Thoracic aorta (tissue), 2 donors: ENCODE data around the gene FGFBP3. TPM values are rescaled to one million over a fixed set of nuclear protein-coding genes. Genes with fewer than 3 reads are reported as not detected.

ENCODE experiments used
- ATAC-seq: fragments of 150-250 bp; one replicate; pipeline ENCODE4 v1.8.0; 2017; ENCODE audit warnings: low read depth; ENCODE audit not compliant: insufficient number of reproducible peaks, low FRiP score
- DNase-seq: peaks from one replicate; pipeline ENCODE4 v3.0.0-alpha.2; 2020; ENCODE audit warnings: low spot score
- H3K27ac ChIP-seq, 2 donors: fragments of 200-600 bp; sonication (generic); 1 replicate in 1 of 2; 2 replicates in 1 of 2; pipeline ENCODE4 v1.5.1; 2016; ENCODE audit warnings: mild to moderate bottlenecking in 2 of 2, moderate library complexity in 2 of 2
- H3K27me3 ChIP-seq: fragments of 200-600 bp; sonication (generic); replicated peaks from 2 replicates; pipeline ENCODE4 v1.6.0; 2016; ENCODE audit warnings: mild to moderate bottlenecking; ENCODE audit not compliant: insufficient read depth
- H3K36me3 ChIP-seq: fragments of 200-600 bp; sonication (generic); one replicate; pipeline ENCODE4 v1.5.1; 2016
- H3K4me1 ChIP-seq, 2 donors: fragments of 200-600 bp; sonication (generic); 1 replicate in 1 of 2; 2 replicates in 1 of 2; pipeline versions ENCODE4 v1.5.1 to v1.6.0; 2016; ENCODE audit warnings: low read depth in 2 of 2, mild to moderate bottlenecking in 1 of 2; ENCODE audit not compliant: control insufficient read depth in 1 of 2
- H3K4me3 ChIP-seq: fragments of 200-600 bp; sonication (generic); 2 replicates; pipeline ENCODE4 v1.5.1; 2016; ENCODE audit warnings: mild to moderate bottlenecking
- H3K9me3 ChIP-seq: fragments of 200-600 bp; sonication (generic); 2 replicates; pipeline ENCODE4 v1.5.1; 2016
- CTCF ChIP-seq: fragments of 200-600 bp; sonication (generic); IDR thresholded peaks from one replicate; pipeline ENCODE4 v1.5.1; 2019; ENCODE audit warnings: antibody characterized with exemption
- total RNA-seq, 2 donors: library from RNA; depleted of rRNA; stranded (reverse); fragments of >200 nt; gene quantifications; one replicate each; pipeline versions ENCODE4 v1.1.0 to v1.2.3, GENCODE V29; 2016

Gene FGFBP3
- total RNA-seq, 2 donors from 2014 or later, result 0.81 to 2.0 TPM

GRCh38 chr10:91883549-91884444, 25.5 kb downstream of the FGFBP3 start:
- ATAC-seq (peak; percentile 78), DNase-seq (peak; percentile 15)
- Histone ChIP-seq H3K9me3 (no peaks in the 10 kb centered on the region), H3K36me3 (no peaks in the 10 kb centered on the region), H3K27me3 (no peaks in the 10 kb centered on the region), H3K4me1 (peaks cover 14 to 40% of the 10 kb centered on the region in 2 donors), H3K27ac (peak overlapping the region; percentile 85 to 87), H3K4me3 (peak overlapping the region; percentile 58)
- TF ChIP-seq CTCF, result no peak

- Histone ChIP-seq H3K27ac (peak overlapping the region; percentile 37 to 46), H3K27me3 (no peaks in the 10 kb centered on the region), H3K36me3 (no peaks in the 10 kb centered on the region), H3K4me3 (no peak overlapping the region), H3K4me1 (peaks cover 11 to 36% of the 10 kb centered on the region in 2 donors), H3K9me3 (no peaks in the 10 kb centered on the region)
- TF ChIP-seq CTCF, result peak; percentile 29
- ATAC-seq (peak; percentile 66), DNase-seq (no peak)
Measured at GRCh38 chr10:91880310-91880709, 29.0 kb downstream of the FGFBP3 start.

- H3K4me3 ChIP-seq, result no peak overlapping the region
Measured at GRCh38 chr10:91879515-91880170, 29.6 kb downstream of the FGFBP3 start.

GRCh38 chr10:91875779-91876178, 33.5 kb downstream of the FGFBP3 start:
- TF ChIP-seq CTCF, result no peak
- DNase-seq (no peak), ATAC-seq (no peak)
- Histone ChIP-seq H3K27ac (no peak overlapping the region), H3K4me1 (peaks cover 0 to 10% of the 10 kb centered on the region in 2 donors), H3K36me3 (no peaks in the 10 kb centered on the region), H3K9me3 (no peaks in the 10 kb centered on the region), H3K4me3 (no peak overlapping the region), H3K27me3 (no peaks in the 10 kb centered on the region)

More at GRCh38 chr10:91879515-91880170, 29.6 kb downstream of the FGFBP3 start:
- H3K9me3 ChIP-seq, result no peaks in the 10 kb centered on the region
- TF ChIP-seq CTCF, result no peak
- DNase-seq (no peak), ATAC-seq (no peak)
- peaks cover 10 to 29% of the 10 kb centered on the region in 2 donors for H3K4me1 ChIP-seq
- no peaks in the 10 kb centered on the region for H3K27me3 ChIP-seq
- H3K36me3 ChIP-seq, result no peaks in the 10 kb centered on the region
- peak overlapping the region; percentile 37 to 46 for H3K27ac ChIP-seq

GRCh38 chr10:91875156-91875555, 34.1 kb downstream of the FGFBP3 start:
- H3K4me3 ChIP-seq, result no peak overlapping the region
- H3K27ac ChIP-seq, result no peak overlapping the region
- H3K9me3 ChIP-seq, result no peaks in the 10 kb centered on the region
- ATAC-seq (no peak), DNase-seq (no peak)
- peaks cover 0 to 5% of the 10 kb centered on the region in 2 donors for H3K4me1 ChIP-seq
- no peaks in the 10 kb centered on the region for H3K36me3 ChIP-seq
- no peaks in the 10 kb centered on the region for H3K27me3 ChIP-seq
- TF ChIP-seq CTCF, result no peak
